Endothelial cell (in vitro differentiated cells): ENCODE data around the gene TAPBPL. TPM values are rescaled to one million over a fixed set of nuclear protein-coding genes. Genes with fewer than 3 reads are reported as not detected.
A peak's percentile ranks its signal among the peaks of the same experiment; 100 is the strongest.

Source experiments
- DNase-seq: peaks from one replicate; pipeline ENCODE4 v3.0.0; 2021; ENCODE audit warnings: low spot score
- H3K27ac Mint-ChIP-seq: one replicate; pipeline ENCODE4 v1.8.0; 2021; ENCODE audit warnings: mixed read lengths, inconsistent platforms; ENCODE audit not compliant: unreplicated experiment
- H3K27me3 Mint-ChIP-seq: one replicate; pipeline ENCODE4 v1.8.0; 2021; ENCODE audit warnings: mild to moderate bottlenecking, moderate library complexity, mixed read lengths, inconsistent platforms; ENCODE audit not compliant: unreplicated experiment
- H3K36me3 Mint-ChIP-seq: one replicate; pipeline ENCODE4 v1.8.0; 2021; ENCODE audit warnings: mild to moderate bottlenecking, low read depth, mixed read lengths, inconsistent platforms; ENCODE audit not compliant: unreplicated experiment
- H3K4me1 Mint-ChIP-seq: one replicate; pipeline ENCODE4 v1.8.0; 2021; ENCODE audit warnings: mild to moderate bottlenecking, mixed read lengths, inconsistent platforms; ENCODE audit not compliant: unreplicated experiment
- H3K4me3 Mint-ChIP-seq: one replicate; pipeline ENCODE4 v1.8.0; 2021; ENCODE audit warnings: mild to moderate bottlenecking, mixed read lengths, inconsistent platforms; ENCODE audit not compliant: unreplicated experiment
- H3K9me3 Mint-ChIP-seq: one replicate; pipeline ENCODE4 v1.8.0; 2021; ENCODE audit warnings: mixed read lengths, inconsistent platforms; ENCODE audit not compliant: unreplicated experiment
- CTCF ChIP-seq: fragments of 200-600 bp; sonication (generic); IDR thresholded peaks from one replicate; pipeline ENCODE4 v1.5.0; 2021; ENCODE audit warnings: antibody characterized with exemption; ENCODE audit not compliant: unreplicated experiment
- total RNA-seq: library from RNA; stranded (reverse); fragmentation: NEBNext Ultra II Directional; extraction: Animal tissue kit (Norgen Biotek cat#: 25700); gene quantifications from one replicate; pipeline ENCODE4 v1.2.1, GENCODE V29; 2021; ENCODE audit not compliant: unreplicated experiment

The TAPBPL gene
- total RNA-seq, 1 donor from 2014 or later: 2.8 TPM

GRCh38 chr12:6418796-6419195 is 33.0 kb upstream of the TAPBPL start:
- Mint-ChIP-seq H3K4me1 (peaks cover 7% of the 10 kb centered on the region), H3K9me3 (no peaks in the 10 kb centered on the region), H3K27ac (no peak overlapping the region), H3K27me3 (no peaks in the 10 kb centered on the region), H3K4me3 (no peak overlapping the region), H3K36me3 (no peaks in the 10 kb centered on the region)
- DNase-seq: no peak
- TF ChIP-seq CTCF: no peak

DNA sequence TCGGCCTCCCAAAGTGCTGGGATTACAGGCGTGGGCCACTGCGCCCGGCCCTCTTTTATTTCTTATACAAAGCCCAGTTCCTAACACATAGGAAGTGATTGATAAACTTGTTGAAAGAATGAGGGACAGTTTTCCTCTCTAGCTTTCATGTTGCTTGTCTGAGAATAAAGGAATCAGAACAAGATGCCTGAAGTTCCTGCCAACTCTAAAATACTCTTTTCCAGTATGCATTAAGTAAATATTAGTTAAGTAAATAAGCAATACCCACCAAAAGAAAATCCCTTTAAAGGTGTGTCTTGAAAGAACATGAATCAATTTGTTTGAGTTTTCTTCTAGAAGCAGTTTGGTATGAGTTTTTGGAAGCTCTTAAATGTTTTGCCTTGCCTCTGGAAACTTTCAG is 31.5 kb upstream of the TAPBPL start:
- no peak overlapping the region for H3K4me3 Mint-ChIP-seq
- H3K36me3 Mint-ChIP-seq: no peaks in the 10 kb centered on the region
- H3K9me3 Mint-ChIP-seq: no peaks in the 10 kb centered on the region
- no peaks in the 10 kb centered on the region for H3K27me3 Mint-ChIP-seq
- no peak for DNase-seq
- no peak overlapping the region for H3K27ac Mint-ChIP-seq
- H3K4me1 Mint-ChIP-seq: peaks cover 7% of the 10 kb centered on the region
- TF ChIP-seq CTCF: no peak

DNA sequence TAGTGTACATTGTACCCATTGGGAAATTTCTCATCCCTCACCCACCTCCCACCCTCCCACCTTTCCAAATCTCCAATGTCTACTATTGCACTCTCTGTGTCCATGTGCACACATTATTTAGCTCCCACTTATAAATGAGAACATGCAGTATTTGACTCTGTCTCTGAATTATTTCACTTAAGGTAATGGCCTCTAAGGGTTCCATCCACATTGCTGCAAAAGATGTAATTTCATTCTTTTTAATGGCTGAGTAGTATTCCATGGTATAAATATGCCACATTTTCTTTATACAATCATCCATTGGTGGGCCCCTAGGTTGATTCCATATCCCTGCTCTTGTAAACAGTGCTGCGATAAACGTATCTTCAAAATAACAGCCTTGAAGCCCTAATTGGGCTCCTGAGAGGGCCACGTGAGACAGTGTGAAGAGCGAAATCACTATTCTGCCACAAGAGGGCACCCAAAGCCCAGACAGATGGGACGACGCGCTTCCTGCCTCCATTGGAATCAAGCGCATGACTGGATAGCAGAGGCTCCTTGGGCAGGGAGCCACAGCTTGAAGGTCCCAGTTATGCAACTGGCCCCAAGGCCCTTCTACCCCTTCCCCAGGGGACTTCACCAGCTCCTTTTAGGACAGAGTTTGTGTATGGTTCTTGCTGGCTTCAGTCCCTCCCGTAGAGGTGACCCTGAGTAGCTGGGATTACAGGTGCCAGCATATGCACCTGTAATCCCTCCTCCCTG is 28.4 kb upstream of the TAPBPL start:
- TF ChIP-seq CTCF: peak; percentile 66
- H3K9me3 Mint-ChIP-seq: no peaks in the 10 kb centered on the region
- DNase-seq: peak; percentile 73
- no peaks in the 10 kb centered on the region for H3K36me3 Mint-ChIP-seq
- H3K4me1 Mint-ChIP-seq: peaks cover 7% of the 10 kb centered on the region
- H3K4me3 Mint-ChIP-seq: no peak overlapping the region
- no peak overlapping the region for H3K27ac Mint-ChIP-seq
- H3K27me3 Mint-ChIP-seq: no peaks in the 10 kb centered on the region

GRCh38 chr12:6424008-6424347 is 27.9 kb upstream of the TAPBPL start:
- TF ChIP-seq CTCF: no peak
- H3K27ac Mint-ChIP-seq: no peak overlapping the region
- DNase-seq: no peak
- peaks cover 5% of the 10 kb centered on the region for H3K4me1 Mint-ChIP-seq
- no peaks in the 10 kb centered on the region for H3K36me3 Mint-ChIP-seq
- H3K9me3 Mint-ChIP-seq: no peaks in the 10 kb centered on the region
- H3K27me3 Mint-ChIP-seq: no peaks in the 10 kb centered on the region
- no peak overlapping the region for H3K4me3 Mint-ChIP-seq

- no peaks in the 10 kb centered on the region for H3K27me3 Mint-ChIP-seq
- no peaks in the 10 kb centered on the region for H3K4me1 Mint-ChIP-seq
- H3K36me3 Mint-ChIP-seq: no peaks in the 10 kb centered on the region
- no peaks in the 10 kb centered on the region for H3K9me3 Mint-ChIP-seq
- no peak for TF ChIP-seq CTCF
- DNase-seq: no peak
- H3K27ac Mint-ChIP-seq: no peak overlapping the region
- H3K4me3 Mint-ChIP-seq: no peak overlapping the region
Observed at GRCh38 chr12:6424866-6425265, 27.0 kb upstream of the TAPBPL start.
